ENCODE data around the gene SLC20A1. TPM values are rescaled to one million over a fixed set of nuclear protein-coding genes. Genes with fewer than 3 reads are reported as not detected.

Gene SLC20A1
- total RNA-seq, 1 donor from 2014 or later, result 59.4 TPM

- H3K4me3 ChIP-seq, result no peak overlapping the region
- H3K4me1 ChIP-seq, result peaks cover 6% of the 10 kb centered on the region
- ATAC-seq (no peak), DNase-seq (no peak)
- TF ChIP-seq, protein P1, sequence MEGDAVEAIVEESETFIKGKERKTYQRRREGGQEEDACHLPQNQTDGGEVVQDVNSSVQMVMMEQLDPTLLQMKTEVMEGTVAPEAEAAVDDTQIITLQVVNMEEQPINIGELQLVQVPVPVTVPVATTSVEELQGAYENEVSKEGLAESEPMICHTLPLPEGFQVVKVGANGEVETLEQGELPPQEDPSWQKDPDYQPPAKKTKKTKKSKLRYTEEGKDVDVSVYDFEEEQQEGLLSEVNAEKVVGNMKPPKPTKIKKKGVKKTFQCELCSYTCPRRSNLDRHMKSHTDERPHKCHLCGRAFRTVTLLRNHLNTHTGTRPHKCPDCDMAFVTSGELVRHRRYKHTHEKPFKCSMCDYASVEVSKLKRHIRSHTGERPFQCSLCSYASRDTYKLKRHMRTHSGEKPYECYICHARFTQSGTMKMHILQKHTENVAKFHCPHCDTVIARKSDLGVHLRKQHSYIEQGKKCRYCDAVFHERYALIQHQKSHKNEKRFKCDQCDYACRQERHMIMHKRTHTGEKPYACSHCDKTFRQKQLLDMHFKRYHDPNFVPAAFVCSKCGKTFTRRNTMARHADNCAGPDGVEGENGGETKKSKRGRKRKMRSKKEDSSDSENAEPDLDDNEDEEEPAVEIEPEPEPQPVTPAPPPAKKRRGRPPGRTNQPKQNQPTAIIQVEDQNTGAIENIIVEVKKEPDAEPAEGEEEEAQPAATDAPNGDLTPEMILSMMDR (IDR thresholded peaks at IDR 0.05), result no peak
- no peaks in the 10 kb centered on the region for H3K27me3 ChIP-seq
- intact Hi-C loops (cut with DNase I), result no loop called here
- no peak overlapping the region for H3K27ac ChIP-seq
- no peaks in the 10 kb centered on the region for H3K36me3 ChIP-seq
- no peaks in the 10 kb centered on the region for H3K9me3 ChIP-seq
These were observed 26.1 kb downstream of the SLC20A1 start for GRCh38 chr2:112671801-112672200.

DNA sequence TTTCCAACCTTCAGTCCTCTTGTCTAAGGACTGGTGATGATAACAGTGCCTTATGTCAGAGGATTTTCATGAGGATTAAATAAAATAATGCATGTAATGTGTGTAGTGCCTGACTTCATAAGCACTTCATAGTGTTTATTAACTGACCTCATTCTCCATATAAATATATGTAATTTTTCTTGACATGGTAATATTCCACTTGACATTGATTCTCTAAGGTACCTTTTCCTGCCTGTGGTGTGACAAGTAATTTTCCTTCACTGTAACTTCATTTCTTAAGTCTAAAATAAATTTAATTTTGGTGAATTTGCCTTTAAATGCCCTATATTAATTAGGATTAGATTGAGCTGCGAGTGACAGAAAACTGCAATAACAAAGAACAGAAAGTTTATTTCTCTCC is 27.3 kb downstream of the SLC20A1 start:
- DNase-seq (no peak), ATAC-seq (no peak)
- intact Hi-C loops (cut with DNase I), result no loop called here
- H3K36me3 ChIP-seq, result no peaks in the 10 kb centered on the region
- H3K27me3 ChIP-seq, result no peaks in the 10 kb centered on the region
- H3K4me1 ChIP-seq, result peaks cover 6% of the 10 kb centered on the region
- TF ChIP-seq, protein P1 (IDR thresholded peaks at IDR 0.05), result no peak
- H3K9me3 ChIP-seq, result no peaks in the 10 kb centered on the region
- H3K27ac ChIP-seq, result no peak overlapping the region
- H3K4me3 ChIP-seq, result no peak overlapping the region

DNA sequence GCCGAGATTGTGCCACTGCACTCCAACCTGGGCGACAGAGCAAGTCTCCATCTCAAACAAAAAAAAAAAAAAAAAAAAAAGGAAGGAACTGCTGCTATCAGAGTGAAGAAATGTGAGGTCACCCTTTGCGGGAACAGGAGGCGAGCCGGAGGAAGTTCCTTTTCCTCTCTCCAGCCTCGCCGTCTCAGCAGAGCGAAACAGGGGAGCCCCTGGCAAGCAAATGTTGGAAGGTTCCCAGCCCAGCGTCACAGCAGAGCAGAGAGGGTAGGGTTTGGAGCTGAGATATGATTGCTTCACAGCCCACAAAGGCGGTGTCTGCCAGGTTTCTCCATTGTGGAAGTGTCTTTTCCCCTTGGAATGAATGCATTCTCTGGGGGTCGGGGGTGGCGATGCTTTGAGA is 28.5 kb downstream of the SLC20A1 start:
- TF ChIP-seq, protein P1 (IDR thresholded peaks at IDR 0.05), result no peak
- no peaks in the 10 kb centered on the region for H3K27me3 ChIP-seq
- no peaks in the 10 kb centered on the region for H3K36me3 ChIP-seq
- H3K9me3 ChIP-seq, result no peaks in the 10 kb centered on the region
- H3K4me3 ChIP-seq, result no peak overlapping the region
- intact Hi-C loops (cut with DNase I), result no loop called here
- DNase-seq (peak; percentile 80), ATAC-seq (peak; percentile 94)
- H3K4me1 ChIP-seq, result peaks cover 6% of the 10 kb centered on the region
- H3K27ac ChIP-seq, result no peak overlapping the region

DNA sequence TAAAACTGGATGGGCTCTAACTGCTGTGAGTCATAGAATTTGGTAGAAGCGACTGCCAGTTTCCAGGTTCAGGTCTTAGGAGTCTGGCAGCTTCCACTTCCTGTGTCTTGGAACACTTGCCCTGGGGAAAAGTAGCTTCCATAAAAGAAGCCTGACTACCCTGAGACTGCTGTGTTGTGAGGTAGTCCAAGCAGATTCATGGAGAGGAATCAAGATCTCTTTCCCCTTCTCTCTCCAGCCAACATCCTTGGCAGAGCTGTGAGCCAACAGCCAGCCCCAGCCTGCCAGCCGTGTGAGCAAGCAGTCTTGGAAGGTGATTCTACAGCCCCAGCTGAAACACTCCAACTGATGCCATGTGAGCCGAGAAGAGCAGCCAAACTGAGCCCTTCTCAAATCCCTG is 33.7 kb downstream of the SLC20A1 start:
- Histone ChIP-seq H3K36me3 (no peaks in the 10 kb centered on the region), H3K9me3 (no peaks in the 10 kb centered on the region), H3K4me3 (no peak overlapping the region), H3K27me3 (no peaks in the 10 kb centered on the region), H3K27ac (no peak overlapping the region), H3K4me1 (peaks cover 9% of the 10 kb centered on the region)
- ATAC-seq, result no peak
- no peak for DNase-seq
- TF ChIP-seq, protein P1 (IDR thresholded peaks at IDR 0.05), result no peak
- intact Hi-C loops (cut with DNase I), result no loop called here

- H3K9me3 ChIP-seq, result no peaks in the 10 kb centered on the region
- H3K27me3 ChIP-seq, result no peaks in the 10 kb centered on the region
- TF ChIP-seq, protein P1 (IDR thresholded peaks at IDR 0.05), result no peak
- no peak overlapping the region for H3K27ac ChIP-seq
- DNase-seq (no peak), ATAC-seq (no peak)
- no peak overlapping the region for H3K4me3 ChIP-seq
- intact Hi-C loops (cut with DNase I), result no loop called here
- no peaks in the 10 kb centered on the region for H3K36me3 ChIP-seq
- H3K4me1 ChIP-seq, result peaks cover 7% of the 10 kb centered on the region
These were observed 34.9 kb downstream of the SLC20A1 start for GRCh38 chr2:112680666-112681101.

DNA sequence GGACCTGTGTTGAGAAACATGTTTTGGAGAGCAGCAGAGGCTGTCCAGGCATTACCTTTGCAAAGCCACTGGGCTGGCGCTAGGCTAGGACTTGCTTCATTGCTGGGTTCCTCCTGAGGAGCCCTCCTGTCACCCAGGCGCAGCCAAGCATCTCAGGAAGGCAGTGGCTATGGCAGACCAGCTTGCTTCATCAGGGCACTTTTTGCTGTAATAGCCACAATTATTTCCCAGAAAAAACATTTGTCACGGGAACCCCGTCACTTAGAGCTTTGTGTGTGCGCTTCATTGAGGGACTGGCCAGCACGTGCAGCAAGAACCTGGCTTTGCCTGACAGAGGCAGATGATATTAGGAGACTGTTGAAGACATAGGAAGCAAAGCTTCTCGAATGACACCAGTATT is 36.4 kb downstream of the SLC20A1 start:
- H3K4me3 ChIP-seq, result no peak overlapping the region
- H3K4me1 ChIP-seq, result peaks cover 7% of the 10 kb centered on the region
- TF ChIP-seq, protein P1 (IDR thresholded peaks at IDR 0.05), result no peak
- no peak for DNase-seq
- peak; percentile 69 for ATAC-seq
- no peaks in the 10 kb centered on the region for H3K27me3 ChIP-seq
- intact Hi-C loops (cut with DNase I), result no loop called here
- no peak overlapping the region for H3K27ac ChIP-seq
- no peaks in the 10 kb centered on the region for H3K9me3 ChIP-seq
- H3K36me3 ChIP-seq, result no peaks in the 10 kb centered on the region
